Measurements from ENCODE around the gene CHRM1.
"Not testable (repeated sequence)": the region's sequence is repeated elsewhere in the genome, so short reads cannot be mapped to it uniquely, and the experiment has no call there.

Gene CHRM1

GRCh38 chr11:62875698-62876478 is 45.3 kb downstream of the CHRM1 start:
- no peak for DNase-seq (ENCODE audit: low read depth)

GRCh38 chr11:62874851-62875250 is 46.3 kb downstream of the CHRM1 start:
- DNase-seq (ENCODE audit: low read depth): no peak

- DNase-seq (ENCODE audit: low read depth): no peak
Measured at GRCh38 chr11:62865635-62866034, 55.5 kb downstream of the CHRM1 start.

GRCh38 chr11:62863687-62864335 is 57.4 kb downstream of the CHRM1 start:
- DNase-seq (ENCODE audit: low read depth): no peak

GRCh38 chr11:62861564-62862192 is 59.5 kb downstream of the CHRM1 start:
- not testable (repeated sequence) for DNase-seq (ENCODE audit: low read depth)

GRCh38 chr11:62860835-62861563 is 60.2 kb downstream of the CHRM1 start:
- DNase-seq (ENCODE audit: low read depth): no peak

GRCh38 chr11:62859281-62859703 is 61.9 kb downstream of the CHRM1 start:
- not testable (repeated sequence) for DNase-seq (ENCODE audit: low read depth)
